GM12874 (cell line): Measurements from ENCODE around the gene TNNC1.

Experiments
- TF ChIP-seq, protein P1 (sequence below): IDR thresholded peaks from 2 replicates; pipeline ENCODE4 v1.5.1; 2011; ENCODE audit warnings: low read depth, mild to moderate bottlenecking, control low read depth, low read length, moderate library complexity; ENCODE audit not compliant: insufficient read depth

TNNC1 gene

DNA sequence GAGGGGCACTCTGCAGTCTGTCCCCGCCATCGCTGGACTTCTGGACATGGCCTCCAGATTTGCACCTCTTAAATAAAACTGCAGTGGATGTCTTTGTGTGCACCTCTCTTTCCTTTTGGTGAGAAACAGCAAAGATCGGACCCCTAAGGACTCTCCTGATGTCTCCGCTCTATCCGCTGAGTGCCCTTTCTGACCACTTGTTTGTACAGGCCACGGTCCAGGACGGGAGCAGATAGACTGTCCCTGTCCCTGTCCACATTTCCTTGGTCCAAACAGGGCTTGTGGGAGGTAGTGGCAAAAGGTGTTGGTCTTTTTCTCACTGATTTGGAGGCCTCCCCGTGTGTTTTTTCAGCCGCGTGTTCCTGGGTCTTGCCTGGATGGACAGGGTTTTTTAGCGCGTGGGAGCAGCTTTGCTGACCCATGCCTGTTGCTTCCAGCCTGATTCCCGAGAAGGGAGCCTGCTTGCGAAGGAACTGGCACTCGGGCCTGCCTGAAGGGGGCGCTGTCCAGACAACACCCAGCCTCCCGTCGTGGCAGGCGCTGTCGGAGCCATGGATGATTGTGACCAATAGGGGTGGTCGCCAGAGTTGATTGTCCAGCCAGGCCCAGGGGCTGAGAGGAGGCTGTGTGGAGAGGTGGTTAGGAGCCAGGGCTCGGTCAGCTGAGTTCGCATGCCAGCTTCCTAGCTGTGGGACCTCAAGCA, 28.1 kb upstream of the TNNC1 start:
- TF ChIP-seq, protein P1, sequence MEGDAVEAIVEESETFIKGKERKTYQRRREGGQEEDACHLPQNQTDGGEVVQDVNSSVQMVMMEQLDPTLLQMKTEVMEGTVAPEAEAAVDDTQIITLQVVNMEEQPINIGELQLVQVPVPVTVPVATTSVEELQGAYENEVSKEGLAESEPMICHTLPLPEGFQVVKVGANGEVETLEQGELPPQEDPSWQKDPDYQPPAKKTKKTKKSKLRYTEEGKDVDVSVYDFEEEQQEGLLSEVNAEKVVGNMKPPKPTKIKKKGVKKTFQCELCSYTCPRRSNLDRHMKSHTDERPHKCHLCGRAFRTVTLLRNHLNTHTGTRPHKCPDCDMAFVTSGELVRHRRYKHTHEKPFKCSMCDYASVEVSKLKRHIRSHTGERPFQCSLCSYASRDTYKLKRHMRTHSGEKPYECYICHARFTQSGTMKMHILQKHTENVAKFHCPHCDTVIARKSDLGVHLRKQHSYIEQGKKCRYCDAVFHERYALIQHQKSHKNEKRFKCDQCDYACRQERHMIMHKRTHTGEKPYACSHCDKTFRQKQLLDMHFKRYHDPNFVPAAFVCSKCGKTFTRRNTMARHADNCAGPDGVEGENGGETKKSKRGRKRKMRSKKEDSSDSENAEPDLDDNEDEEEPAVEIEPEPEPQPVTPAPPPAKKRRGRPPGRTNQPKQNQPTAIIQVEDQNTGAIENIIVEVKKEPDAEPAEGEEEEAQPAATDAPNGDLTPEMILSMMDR: peak; percentile 63

DNA sequence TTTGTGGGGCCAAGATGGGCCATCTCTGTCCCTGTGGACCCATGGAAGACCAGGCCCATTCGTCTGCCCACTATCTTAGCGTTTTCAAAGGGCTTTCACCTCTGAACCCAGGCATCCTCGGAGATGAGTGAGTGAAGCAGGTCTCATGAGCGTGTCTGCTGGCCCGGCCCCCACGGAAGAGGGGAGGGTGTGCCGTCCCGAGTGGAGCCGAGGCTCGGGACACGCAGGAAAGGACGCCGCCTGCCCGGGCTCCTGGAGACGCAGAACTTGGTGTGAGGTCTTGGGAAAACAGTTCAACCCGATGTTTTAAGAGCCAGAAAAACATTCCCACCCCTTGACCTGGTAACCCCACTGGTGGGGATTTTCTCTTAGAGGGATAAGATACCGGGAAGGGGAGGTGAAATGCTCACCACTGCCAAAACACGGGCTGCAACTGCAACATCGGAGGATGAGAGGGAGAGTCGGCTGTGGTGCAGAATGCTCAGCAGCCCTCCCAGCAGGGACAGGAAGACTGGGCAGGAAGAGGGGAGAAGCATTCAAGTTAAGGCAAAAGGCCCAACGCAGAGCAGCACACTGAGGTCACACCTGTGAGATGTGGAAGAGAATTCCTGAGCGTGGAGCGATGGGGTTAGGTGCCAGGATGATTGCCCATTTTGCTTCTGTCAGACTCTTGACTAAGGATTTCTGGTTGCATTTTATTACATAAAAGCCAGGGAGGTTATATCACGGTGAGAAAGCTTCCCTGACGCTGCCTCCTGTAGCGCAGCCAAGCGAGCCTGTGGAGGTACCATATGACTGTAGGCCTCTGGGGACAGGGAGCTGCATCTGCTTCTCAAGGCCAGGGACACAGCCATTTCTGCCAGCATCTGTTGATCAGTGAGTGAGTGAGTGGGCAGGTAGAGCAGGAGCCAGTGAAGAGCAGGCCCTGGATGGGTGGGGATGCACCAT, 27.2 kb upstream of the TNNC1 start:
- TF ChIP-seq, protein P1: no peak

DNA sequence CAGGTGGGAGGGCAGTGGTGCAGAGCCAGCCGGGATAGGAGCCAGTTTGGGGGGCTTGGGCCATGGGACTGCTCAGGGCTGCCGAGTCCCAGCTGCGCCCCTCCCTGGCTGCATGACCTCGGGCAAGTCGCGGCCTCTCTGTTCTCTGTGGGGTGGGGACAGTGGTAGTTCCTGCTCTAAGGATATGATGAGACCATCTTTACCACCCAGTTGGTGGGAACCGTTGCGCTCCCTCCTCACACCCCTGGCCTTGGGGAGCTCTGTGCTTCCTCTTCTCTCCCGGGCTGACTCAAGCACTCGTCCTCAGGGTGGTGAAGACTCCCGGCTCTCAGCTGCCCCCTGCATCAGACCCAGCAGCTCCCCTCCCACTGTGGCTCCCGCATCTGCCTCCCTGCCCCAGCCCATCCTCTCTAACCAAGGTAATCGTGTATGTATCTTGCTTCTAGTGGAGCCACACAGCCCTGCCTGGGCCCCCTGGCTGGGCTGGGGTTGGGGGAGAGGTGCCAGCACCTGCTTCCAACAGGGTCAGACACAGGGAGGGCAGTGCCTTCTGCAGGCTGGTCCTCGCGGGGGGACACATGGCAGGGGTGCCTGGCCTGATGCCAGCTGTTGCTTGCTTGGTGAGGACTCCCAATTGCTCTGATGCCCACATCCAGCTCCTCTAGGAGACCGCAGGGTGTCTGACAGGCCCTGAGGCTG, 26.2 kb upstream of the TNNC1 start:
- TF ChIP-seq, protein P1: no peak

DNA sequence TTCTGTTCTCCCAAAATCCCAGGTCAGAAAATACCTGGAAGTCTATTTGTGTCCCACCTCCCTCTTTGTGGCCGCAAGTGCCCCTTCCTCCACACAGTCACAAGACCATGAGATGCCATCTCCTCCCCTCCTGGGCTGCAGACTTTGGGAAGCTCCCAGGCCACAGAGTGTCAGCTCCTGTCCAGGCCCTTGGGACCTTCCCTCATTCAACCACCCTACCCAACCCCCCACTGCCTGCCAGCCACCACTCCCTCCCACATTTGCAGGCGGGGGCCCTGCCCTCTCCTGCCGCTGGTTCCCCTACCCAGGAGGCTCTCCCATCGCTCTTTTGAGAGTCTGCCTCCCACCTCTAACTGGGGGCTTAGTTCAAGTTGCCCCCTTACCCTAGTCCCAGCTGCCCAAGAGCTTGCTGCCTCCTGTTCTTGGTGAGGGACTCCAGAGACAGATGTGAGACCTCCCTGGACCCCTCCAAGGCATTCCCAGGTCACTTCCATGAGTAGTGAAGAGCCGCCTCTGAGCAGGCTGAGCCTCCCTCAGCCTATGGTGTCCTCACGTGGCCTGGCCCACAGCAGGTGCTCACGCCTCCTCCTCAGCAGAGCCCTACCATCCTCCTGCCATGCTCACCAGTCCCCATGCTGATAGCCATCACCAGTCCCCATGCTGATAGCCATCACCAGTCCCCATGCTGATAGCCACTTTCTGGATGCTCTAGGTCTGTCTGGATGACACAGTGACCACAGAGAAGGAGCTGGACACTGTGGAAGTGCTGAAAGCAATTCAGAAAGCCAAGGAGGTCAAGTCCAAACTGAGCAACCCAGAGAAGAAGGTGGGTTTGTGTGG, 25.4 kb upstream of the TNNC1 start:
- TF ChIP-seq, protein P1: no peak

DNA sequence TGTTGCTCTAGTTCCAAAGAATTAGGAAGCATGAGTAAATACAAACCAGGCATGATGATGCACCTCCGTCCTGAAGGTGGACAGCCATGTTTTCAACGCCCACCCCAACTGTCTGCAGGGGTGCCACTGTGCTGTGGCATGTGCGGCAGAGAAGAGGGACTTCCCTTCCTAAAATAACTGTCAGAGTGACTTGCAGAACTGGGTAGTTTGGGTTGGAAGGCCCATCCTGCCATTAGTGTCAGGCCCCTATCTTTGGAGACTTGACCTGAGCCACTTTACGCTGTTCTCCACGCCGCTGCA, 23.9 kb upstream of the TNNC1 start:
- TF ChIP-seq, protein P1: no peak

DNA sequence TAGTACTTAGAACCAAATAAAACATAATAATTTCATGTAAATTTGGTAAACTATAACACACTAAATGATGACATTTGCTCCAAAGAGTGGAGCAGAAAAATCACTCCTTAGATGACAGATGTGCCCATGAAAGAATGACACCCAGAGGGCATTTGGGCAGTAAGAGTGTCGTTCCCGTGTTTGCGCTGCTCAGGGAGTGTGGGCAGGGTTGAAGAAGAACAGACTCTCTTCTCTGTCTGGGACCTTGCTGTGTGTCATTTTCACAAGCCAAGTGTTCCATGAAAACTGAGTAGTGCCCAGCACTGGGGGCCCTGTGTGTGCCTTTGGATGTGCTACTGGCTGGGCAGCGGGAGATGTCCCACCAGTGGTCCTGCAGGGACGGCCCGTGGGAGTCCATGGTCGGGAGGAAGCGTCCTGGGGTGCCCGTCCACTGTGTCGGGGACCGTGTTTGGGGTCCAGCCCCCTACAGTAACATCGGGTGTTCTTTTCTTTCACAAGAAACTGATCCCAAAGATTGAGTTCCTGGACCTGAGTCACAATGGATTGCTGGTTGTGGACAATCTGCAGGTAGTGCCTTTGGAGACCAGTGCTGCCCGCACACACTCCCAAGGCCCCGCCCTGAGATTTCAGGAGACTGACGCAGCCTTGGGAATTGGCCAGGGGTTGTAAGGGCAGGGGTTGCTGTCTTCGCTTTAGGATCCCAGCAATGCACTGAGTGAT, 23.4 kb upstream of the TNNC1 start:
- TF ChIP-seq, protein P1: no peak
